NCI-H1092 treated with DMSO at 0.1 percent for 48 hours (cell line): ENCODE measurements around the gene PITPNC1.
"Not testable (repeated sequence)": the region's sequence is repeated elsewhere in the genome, so short reads cannot be mapped to it uniquely, and the experiment has no call there.

Experiments
- DNase-seq: peaks from one replicate; lab custom pipeline; 2025; lab: John Stamatoyannopoulos, UW

PITPNC1 gene

GRCh38 chr17:67369676-67370075, 7.4 kb upstream of the PITPNC1 start:
- DNase-seq = no peak

- DNase-seq = no peak
Observed at GRCh38 chr17:67372751-67373150, 4.3 kb upstream of the PITPNC1 start.

GRCh38 chr17:67374329-67375053, 2.6 kb upstream of the PITPNC1 start:
- DNase-seq = peak; percentile 76

- DNase-seq = no peak
Observed at GRCh38 chr17:67375054-67375427, 2.0 kb upstream of the PITPNC1 start.

- no peak for DNase-seq
Observed at GRCh38 chr17:67375716-67376115, 1.4 kb upstream of the PITPNC1 start.

GRCh38 chr17:67376415-67376736, 705 bp upstream of the PITPNC1 start:
- DNase-seq = peak; percentile 33

- peak; percentile 77 for DNase-seq
Observed at GRCh38 chr17:67377488-67378453, 690 bp downstream of the PITPNC1 start.

GRCh38 chr17:67378454-67379250, 1.6 kb downstream of the PITPNC1 start:
- DNase-seq = peak; percentile 63

GRCh38 chr17:67379251-67379630, 2.2 kb downstream of the PITPNC1 start:
- no peak for DNase-seq

- DNase-seq = no peak
Observed at GRCh38 chr17:67381929-67382257, 4.8 kb downstream of the PITPNC1 start.

GRCh38 chr17:67385122-67385988, 8.3 kb downstream of the PITPNC1 start:
- DNase-seq = no peak

- peak; percentile 48 for DNase-seq
Observed at GRCh38 chr17:67386965-67387551, 10.0 kb downstream of the PITPNC1 start.

GRCh38 chr17:67388536-67388935, 11.5 kb downstream of the PITPNC1 start:
- DNase-seq = not testable (repeated sequence)

- no peak for DNase-seq
Observed at GRCh38 chr17:67388986-67389385, 11.9 kb downstream of the PITPNC1 start.

GRCh38 chr17:67390006-67390645, 13.0 kb downstream of the PITPNC1 start:
- DNase-seq = peak; percentile 54

GRCh38 chr17:67390646-67391361, 13.7 kb downstream of the PITPNC1 start:
- DNase-seq = peak; percentile 54

GRCh38 chr17:67392111-67392510, 15.0 kb downstream of the PITPNC1 start:
- DNase-seq = no peak

GRCh38 chr17:67393809-67394397, 16.8 kb downstream of the PITPNC1 start:
- DNase-seq = no peak

GRCh38 chr17:67399676-67400075, 22.6 kb downstream of the PITPNC1 start:
- no peak for DNase-seq

- DNase-seq = no peak
Observed at GRCh38 chr17:67400193-67400592, 23.1 kb downstream of the PITPNC1 start.
